GM12878 (cell line): Measurements from ENCODE around the gene NKX1-2.

Source experiments
- NR2C1 ChIP-seq: fragments of 450-650 bp; IDR thresholded peaks from 2 replicates; pipeline ENCODE4 v1.6.1; 2017; ENCODE audit warnings: antibody characterized with exemption, mild to moderate bottlenecking, moderate library complexity
- RBBP5 ChIP-seq: fragments of 200-600 bp; sonication (generic); conservative IDR thresholded peaks from 2 replicates; pipeline ENCODE4 v1.6.1; 2016
- SUPT20H ChIP-seq: IDR thresholded peaks from 2 replicates; pipeline ENCODE4 v1.6.1; 2011; ENCODE audit warnings: low read depth, mild to moderate bottlenecking, low read length, moderate library complexity, borderline replicate concordance; ENCODE audit not compliant: control insufficient read depth
- TF ChIP-seq, protein P1 (sequence below), 3 experiments: IDR thresholded peaks in 2 of 3; conservative IDR thresholded peaks in 1 of 3; 2 replicates each; pipeline ENCODE4 v1.5.1; 2011; ENCODE audit warnings: low read depth in 3 of 3, low read length in 3 of 3, mild to moderate bottlenecking in 3 of 3, control low read depth in 2 of 3, moderate library complexity in 2 of 3, inconsistent platforms in 1 of 3, mixed read lengths in 1 of 3; ENCODE audit not compliant: control insufficient read depth in 2 of 3, insufficient read depth in 1 of 3; ENCODE audit errors: extremely low read depth in 1 of 3
- TF ChIP-seq, protein P2 (sequence below): IDR thresholded peaks from 2 replicates; pipeline ENCODE4 v1.6.1; 2012; ENCODE audit warnings: mild to moderate bottlenecking, low read depth, low read length

DNA sequence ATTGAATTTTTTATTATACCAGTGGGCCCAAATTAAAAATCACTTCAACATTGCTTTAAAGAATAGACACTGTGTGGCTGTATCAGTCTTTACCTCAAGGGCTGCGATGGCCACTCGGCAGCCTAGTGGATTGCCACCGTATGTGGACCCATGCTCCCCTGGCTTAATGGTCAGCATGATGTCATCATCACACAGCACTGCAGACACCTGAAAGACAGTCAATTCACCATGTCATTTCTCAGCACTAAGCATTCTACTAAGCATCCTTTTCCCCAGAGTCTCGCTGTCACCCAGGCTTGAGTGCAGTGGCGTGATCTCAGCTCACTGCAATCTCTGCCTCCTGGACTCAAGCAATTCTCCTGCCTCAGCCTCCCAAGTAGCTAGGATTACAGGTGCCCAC is 48.2 kb downstream of the NKX1-2 start:
- no peak for TF ChIP-seq SUPT20H
- TF ChIP-seq, protein P1, sequence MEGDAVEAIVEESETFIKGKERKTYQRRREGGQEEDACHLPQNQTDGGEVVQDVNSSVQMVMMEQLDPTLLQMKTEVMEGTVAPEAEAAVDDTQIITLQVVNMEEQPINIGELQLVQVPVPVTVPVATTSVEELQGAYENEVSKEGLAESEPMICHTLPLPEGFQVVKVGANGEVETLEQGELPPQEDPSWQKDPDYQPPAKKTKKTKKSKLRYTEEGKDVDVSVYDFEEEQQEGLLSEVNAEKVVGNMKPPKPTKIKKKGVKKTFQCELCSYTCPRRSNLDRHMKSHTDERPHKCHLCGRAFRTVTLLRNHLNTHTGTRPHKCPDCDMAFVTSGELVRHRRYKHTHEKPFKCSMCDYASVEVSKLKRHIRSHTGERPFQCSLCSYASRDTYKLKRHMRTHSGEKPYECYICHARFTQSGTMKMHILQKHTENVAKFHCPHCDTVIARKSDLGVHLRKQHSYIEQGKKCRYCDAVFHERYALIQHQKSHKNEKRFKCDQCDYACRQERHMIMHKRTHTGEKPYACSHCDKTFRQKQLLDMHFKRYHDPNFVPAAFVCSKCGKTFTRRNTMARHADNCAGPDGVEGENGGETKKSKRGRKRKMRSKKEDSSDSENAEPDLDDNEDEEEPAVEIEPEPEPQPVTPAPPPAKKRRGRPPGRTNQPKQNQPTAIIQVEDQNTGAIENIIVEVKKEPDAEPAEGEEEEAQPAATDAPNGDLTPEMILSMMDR (IDR thresholded peaks at IDR 0.05 in 2 of 3, conservative IDR thresholded peaks at IDR 0.05 in 1 of 3; ENCODE audit: control insufficient read depth in 2 of 3, extremely low read depth in 1 of 3, insufficient read depth in 1 of 3, low read depth in 3 of 3, low read length in 3 of 3): no peak
- no peak for TF ChIP-seq RBBP5
- TF ChIP-seq, protein P2, sequence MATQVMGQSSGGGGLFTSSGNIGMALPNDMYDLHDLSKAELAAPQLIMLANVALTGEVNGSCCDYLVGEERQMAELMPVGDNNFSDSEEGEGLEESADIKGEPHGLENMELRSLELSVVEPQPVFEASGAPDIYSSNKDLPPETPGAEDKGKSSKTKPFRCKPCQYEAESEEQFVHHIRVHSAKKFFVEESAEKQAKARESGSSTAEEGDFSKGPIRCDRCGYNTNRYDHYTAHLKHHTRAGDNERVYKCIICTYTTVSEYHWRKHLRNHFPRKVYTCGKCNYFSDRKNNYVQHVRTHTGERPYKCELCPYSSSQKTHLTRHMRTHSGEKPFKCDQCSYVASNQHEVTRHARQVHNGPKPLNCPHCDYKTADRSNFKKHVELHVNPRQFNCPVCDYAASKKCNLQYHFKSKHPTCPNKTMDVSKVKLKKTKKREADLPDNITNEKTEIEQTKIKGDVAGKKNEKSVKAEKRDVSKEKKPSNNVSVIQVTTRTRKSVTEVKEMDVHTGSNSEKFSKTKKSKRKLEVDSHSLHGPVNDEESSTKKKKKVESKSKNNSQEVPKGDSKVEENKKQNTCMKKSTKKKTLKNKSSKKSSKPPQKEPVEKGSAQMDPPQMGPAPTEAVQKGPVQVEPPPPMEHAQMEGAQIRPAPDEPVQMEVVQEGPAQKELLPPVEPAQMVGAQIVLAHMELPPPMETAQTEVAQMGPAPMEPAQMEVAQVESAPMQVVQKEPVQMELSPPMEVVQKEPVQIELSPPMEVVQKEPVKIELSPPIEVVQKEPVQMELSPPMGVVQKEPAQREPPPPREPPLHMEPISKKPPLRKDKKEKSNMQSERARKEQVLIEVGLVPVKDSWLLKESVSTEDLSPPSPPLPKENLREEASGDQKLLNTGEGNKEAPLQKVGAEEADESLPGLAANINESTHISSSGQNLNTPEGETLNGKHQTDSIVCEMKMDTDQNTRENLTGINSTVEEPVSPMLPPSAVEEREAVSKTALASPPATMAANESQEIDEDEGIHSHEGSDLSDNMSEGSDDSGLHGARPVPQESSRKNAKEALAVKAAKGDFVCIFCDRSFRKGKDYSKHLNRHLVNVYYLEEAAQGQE: no peak
- no peak for TF ChIP-seq NR2C1
